ENCODE results near the gene CEACAM1. TPM values are rescaled to one million over a fixed set of nuclear protein-coding genes. Genes with fewer than 3 reads are reported as not detected.

Gene CEACAM1
- total and polyA plus RNA-seq, 2 experiments from 2014 or later: 0.63 to 3.0 TPM

DNA sequence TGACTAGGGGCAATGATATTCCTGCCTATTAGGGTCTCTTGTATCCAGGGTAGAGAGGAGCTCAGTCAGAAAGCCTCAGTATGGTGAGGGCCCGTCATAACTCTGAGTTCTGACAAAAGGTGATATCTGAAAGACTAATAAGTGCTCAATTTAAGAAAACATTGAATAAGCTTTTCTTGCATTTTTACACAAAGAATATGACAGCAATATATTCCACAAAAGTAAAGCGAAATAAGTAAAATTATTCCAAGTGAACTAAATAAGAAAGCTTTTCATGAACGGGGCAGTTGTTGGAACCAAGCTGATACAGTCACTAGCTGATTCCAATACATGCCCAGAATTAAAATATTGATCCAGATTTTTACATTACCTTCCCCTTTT, 40.5 kb downstream of the CEACAM1 start:
- Histone ChIP-seq H3K27me3 (ENCODE audit: insufficient read depth) (no peaks in the 10 kb centered on the region), H3K36me3 (ENCODE audit: insufficient read depth) (no peaks in the 10 kb centered on the region), H2AFZ (no peak overlapping the region), H3K4me1 (ENCODE audit: insufficient read depth) (peaks cover 9% of the 10 kb centered on the region; the same call in 1 of the 2 replicates), H3K9me2 (ENCODE audit: insufficient read depth) (no peaks in the 10 kb centered on the region), H3F3A (replicated peaks; ENCODE audit: low read depth) (no peaks in the 10 kb centered on the region), H3K27ac (ENCODE audit: low read depth) (no peak overlapping the region), H3K4me2 (no peak overlapping the region), H3K79me2 (replicated peaks; ENCODE audit: insufficient read depth) (no peaks in the 10 kb centered on the region), H4K20me1 (replicated peaks; ENCODE audit: insufficient read depth) (no peaks in the 10 kb centered on the region), H3K4me3 (no peak overlapping the region)
- DNase-seq (ENCODE audit: low spot score): no peak
- Mint-ChIP-seq H3K27ac (no peak overlapping the region), H3K36me3 (ENCODE audit: low read depth) (no peaks in the 10 kb centered on the region), H3K4me3 (no peak overlapping the region), H3K27me3 (ENCODE audit: insufficient read depth, low read depth, poor library complexity) (peaks cover 2% of the 10 kb centered on the region), H3K4me1 (peaks cover 21% of the 10 kb centered on the region), H3K9me3 (no peaks in the 10 kb centered on the region)
- no peak for ATAC-seq
- TF ChIP-seq, protein P1, sequence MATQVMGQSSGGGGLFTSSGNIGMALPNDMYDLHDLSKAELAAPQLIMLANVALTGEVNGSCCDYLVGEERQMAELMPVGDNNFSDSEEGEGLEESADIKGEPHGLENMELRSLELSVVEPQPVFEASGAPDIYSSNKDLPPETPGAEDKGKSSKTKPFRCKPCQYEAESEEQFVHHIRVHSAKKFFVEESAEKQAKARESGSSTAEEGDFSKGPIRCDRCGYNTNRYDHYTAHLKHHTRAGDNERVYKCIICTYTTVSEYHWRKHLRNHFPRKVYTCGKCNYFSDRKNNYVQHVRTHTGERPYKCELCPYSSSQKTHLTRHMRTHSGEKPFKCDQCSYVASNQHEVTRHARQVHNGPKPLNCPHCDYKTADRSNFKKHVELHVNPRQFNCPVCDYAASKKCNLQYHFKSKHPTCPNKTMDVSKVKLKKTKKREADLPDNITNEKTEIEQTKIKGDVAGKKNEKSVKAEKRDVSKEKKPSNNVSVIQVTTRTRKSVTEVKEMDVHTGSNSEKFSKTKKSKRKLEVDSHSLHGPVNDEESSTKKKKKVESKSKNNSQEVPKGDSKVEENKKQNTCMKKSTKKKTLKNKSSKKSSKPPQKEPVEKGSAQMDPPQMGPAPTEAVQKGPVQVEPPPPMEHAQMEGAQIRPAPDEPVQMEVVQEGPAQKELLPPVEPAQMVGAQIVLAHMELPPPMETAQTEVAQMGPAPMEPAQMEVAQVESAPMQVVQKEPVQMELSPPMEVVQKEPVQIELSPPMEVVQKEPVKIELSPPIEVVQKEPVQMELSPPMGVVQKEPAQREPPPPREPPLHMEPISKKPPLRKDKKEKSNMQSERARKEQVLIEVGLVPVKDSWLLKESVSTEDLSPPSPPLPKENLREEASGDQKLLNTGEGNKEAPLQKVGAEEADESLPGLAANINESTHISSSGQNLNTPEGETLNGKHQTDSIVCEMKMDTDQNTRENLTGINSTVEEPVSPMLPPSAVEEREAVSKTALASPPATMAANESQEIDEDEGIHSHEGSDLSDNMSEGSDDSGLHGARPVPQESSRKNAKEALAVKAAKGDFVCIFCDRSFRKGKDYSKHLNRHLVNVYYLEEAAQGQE (IDR thresholded peaks at IDR 0.05; ENCODE audit: unreplicated experiment): no peak
- TF ChIP-seq NANOG (IDR thresholded peaks at IDR 0.05; ENCODE audit: borderline replicate concordance) (no peak), CREB1 (CRISPR knock-in tag; IDR thresholded peaks at IDR 0.05; ENCODE audit: low read depth) (no peak), STAT1 (IDR thresholded peaks at IDR 0.05; ENCODE audit: unreplicated experiment) (no peak), EZH2 (IDR thresholded peaks at IDR 0.05; ENCODE audit: low read depth, unreplicated experiment) (no peak), POLR2AphosphoS5 (IDR thresholded peaks at IDR 0.05; ENCODE audit: low read depth) (no peak), ZNF331 (CRISPR knock-in tag; IDR thresholded peaks at IDR 0.05; ENCODE audit: low read depth) (no peak), EZH2phosphoT487 (IDR thresholded peaks at IDR 0.05; ENCODE audit: unreplicated experiment) (no peak), ZNF114 (CRISPR knock-in tag; IDR thresholded peaks at IDR 0.05) (no peak), JUNB (IDR thresholded peaks at IDR 0.05; ENCODE audit: unreplicated experiment) (no peak)
- TF ChIP-seq, protein P2, sequence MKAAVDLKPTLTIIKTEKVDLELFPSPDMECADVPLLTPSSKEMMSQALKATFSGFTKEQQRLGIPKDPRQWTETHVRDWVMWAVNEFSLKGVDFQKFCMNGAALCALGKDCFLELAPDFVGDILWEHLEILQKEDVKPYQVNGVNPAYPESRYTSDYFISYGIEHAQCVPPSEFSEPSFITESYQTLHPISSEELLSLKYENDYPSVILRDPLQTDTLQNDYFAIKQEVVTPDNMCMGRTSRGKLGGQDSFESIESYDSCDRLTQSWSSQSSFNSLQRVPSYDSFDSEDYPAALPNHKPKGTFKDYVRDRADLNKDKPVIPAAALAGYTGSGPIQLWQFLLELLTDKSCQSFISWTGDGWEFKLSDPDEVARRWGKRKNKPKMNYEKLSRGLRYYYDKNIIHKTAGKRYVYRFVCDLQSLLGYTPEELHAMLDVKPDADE (IDR thresholded peaks at IDR 0.05): no peak
- TF ChIP-seq, protein P3, sequence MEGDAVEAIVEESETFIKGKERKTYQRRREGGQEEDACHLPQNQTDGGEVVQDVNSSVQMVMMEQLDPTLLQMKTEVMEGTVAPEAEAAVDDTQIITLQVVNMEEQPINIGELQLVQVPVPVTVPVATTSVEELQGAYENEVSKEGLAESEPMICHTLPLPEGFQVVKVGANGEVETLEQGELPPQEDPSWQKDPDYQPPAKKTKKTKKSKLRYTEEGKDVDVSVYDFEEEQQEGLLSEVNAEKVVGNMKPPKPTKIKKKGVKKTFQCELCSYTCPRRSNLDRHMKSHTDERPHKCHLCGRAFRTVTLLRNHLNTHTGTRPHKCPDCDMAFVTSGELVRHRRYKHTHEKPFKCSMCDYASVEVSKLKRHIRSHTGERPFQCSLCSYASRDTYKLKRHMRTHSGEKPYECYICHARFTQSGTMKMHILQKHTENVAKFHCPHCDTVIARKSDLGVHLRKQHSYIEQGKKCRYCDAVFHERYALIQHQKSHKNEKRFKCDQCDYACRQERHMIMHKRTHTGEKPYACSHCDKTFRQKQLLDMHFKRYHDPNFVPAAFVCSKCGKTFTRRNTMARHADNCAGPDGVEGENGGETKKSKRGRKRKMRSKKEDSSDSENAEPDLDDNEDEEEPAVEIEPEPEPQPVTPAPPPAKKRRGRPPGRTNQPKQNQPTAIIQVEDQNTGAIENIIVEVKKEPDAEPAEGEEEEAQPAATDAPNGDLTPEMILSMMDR (conservative IDR thresholded peaks at IDR 0.05; ENCODE audit: low read depth in 2 of 2): no peak
- TF ChIP-seq, protein P4, sequence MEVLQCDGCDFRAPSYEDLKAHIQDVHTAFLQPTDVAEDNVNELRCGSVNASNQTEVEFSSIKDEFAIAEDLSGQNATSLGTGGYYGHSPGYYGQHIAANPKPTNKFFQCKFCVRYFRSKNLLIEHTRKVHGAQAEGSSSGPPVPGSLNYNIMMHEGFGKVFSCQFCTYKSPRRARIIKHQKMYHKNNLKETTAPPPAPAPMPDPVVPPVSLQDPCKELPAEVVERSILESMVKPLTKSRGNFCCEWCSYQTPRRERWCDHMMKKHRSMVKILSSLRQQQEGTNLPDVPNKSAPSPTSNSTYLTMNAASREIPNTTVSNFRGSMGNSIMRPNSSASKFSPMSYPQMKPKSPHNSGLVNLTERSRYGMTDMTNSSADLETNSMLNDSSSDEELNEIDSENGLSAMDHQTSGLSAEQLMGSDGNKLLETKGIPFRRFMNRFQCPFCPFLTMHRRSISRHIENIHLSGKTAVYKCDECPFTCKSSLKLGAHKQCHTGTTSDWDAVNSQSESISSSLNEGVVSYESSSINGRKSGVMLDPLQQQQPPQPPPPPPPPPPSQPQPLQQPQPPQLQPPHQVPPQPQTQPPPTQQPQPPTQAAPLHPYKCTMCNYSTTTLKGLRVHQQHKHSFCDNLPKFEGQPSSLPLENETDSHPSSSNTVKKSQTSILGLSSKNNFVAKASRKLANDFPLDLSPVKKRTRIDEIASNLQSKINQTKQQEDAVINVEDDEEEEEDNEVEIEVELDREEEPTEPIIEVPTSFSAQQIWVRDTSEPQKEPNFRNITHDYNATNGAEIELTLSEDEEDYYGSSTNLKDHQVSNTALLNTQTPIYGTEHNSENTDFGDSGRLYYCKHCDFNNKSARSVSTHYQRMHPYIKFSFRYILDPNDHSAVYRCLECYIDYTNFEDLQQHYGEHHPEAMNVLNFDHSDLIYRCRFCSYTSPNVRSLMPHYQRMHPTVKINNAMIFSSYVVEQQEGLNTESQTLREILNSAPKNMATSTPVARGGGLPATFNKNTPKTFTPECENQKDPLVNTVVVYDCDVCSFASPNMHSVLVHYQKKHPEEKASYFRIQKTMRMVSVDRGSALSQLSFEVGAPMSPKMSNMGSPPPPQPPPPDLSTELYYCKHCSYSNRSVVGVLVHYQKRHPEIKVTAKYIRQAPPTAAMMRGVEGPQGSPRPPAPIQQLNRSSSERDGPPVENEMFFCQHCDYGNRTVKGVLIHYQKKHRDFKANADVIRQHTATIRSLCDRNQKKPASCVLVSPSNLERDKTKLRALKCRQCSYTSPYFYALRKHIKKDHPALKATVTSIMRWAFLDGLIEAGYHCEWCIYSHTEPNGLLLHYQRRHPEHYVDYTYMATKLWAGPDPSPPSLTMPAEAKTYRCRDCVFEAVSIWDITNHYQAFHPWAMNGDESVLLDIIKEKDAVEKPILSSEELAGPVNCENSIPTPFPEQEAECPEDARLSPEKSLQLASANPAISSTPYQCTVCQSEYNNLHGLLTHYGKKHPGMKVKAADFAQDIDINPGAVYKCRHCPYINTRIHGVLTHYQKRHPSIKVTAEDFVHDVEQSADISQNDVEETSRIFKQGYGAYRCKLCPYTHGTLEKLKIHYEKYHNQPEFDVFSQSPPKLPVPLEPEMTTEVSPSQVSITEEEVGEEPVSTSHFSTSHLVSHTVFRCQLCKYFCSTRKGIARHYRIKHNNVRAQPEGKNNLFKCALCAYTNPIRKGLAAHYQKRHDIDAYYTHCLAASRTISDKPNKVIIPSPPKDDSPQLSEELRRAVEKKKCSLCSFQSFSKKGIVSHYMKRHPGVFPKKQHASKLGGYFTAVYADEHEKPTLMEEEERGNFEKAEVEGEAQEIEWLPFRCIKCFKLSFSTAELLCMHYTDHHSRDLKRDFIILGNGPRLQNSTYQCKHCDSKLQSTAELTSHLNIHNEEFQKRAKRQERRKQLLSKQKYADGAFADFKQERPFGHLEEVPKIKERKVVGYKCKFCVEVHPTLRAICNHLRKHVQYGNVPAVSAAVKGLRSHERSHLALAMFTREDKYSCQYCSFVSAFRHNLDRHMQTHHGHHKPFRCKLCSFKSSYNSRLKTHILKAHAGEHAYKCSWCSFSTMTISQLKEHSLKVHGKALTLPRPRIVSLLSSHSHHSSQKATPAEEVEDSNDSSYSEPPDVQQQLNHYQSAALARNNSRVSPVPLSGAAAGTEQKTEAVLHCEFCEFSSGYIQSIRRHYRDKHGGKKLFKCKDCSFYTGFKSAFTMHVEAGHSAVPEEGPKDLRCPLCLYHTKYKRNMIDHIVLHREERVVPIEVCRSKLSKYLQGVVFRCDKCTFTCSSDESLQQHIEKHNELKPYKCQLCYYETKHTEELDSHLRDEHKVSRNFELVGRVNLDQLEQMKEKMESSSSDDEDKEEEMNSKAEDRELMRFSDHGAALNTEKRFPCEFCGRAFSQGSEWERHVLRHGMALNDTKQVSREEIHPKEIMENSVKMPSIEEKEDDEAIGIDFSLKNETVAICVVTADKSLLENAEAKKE (CRISPR knock-in tag; IDR thresholded peaks at IDR 0.05): no peak

All from GM23338 (cell line).